Endothelial cell of umbilical vein (primary cell): ENCODE results near the gene ARHGAP29. TPM values are rescaled to one million over a fixed set of nuclear protein-coding genes. Genes with fewer than 3 reads are reported as not detected.

ENCODE experiments used
- BruUV-seq: library from RNA; stranded (reverse); fragments of 400-500 nt; replicated peaks from 2 replicates; lab custom pipeline; 2021; lab: Mats Ljungman, UMichigan
- CTCF ChIA-PET: fragments of 300-600, 350-600 bp; sonication (Branson Sonifier 250); formaldehyde crosslinking; loops from one replicate; lab custom pipeline; 2021; ENCODE audit warnings: antibody characterized with exemption, inconsistent platforms; lab: Charles Lee
- POLR2A ChIA-PET: fragments of 300-600, 350-600 bp; sonication (Branson Sonifier 250); formaldehyde crosslinking; loops from one replicate; lab custom pipeline; 2021; ENCODE audit warnings: antibody characterized with exemption, inconsistent platforms; lab: Charles Lee
- DNase-seq: peaks from one replicate; pipeline ENCODE4 v3.0.0-alpha.2; 2011; ENCODE audit warnings: low read depth, low spot score
- FAIRE-seq: peaks from 2 replicates; lab custom pipeline; 2011; peaks lifted over from hg19 to GRCh38; lab: Jason Lieb, UNC
- H2AFZ ChIP-seq: 2 replicates; pipeline ENCODE4 v1.6.0; 2012; ENCODE audit warnings: low read depth, low read length, control low read depth, inconsistent platforms
- H3K27ac ChIP-seq: 2 replicates; pipeline ENCODE4 v1.5.1; 2011; ENCODE audit warnings: low read depth, mild to moderate bottlenecking, control low read depth, low read length, moderate library complexity; ENCODE audit not compliant: insufficient read depth
- H3K27me3 ChIP-seq, 2 experiments: 2 replicates each; pipeline versions ENCODE4 v1.6.0 to v1.6.1; 2011; ENCODE audit warnings: low read length in 2 of 2, mixed read lengths in 1 of 2; ENCODE audit not compliant: control insufficient read depth in 2 of 2, insufficient read depth in 2 of 2
- H3K36me3 ChIP-seq, 2 experiments: 2 replicates in 1 of 2; 3 replicates in 1 of 2; pipeline ENCODE4 v1.5.1; 2011; ENCODE audit warnings: low read length in 2 of 2, mild to moderate bottlenecking in 1 of 2, moderate library complexity in 1 of 2; ENCODE audit not compliant: control insufficient read depth in 2 of 2, insufficient read depth in 2 of 2; ENCODE audit errors: extremely low read depth in 1 of 2
- H3K4me1 ChIP-seq: 3 replicates; pipeline ENCODE4 v1.5.1; 2011; ENCODE audit warnings: mild to moderate bottlenecking, low read length; ENCODE audit not compliant: control insufficient read depth, insufficient read depth; ENCODE audit errors: extremely low read depth
- H3K4me2 ChIP-seq: 2 replicates; pipeline ENCODE4 v1.6.1; 2011; ENCODE audit warnings: low read length, control low read depth, mixed read lengths; ENCODE audit not compliant: insufficient read depth
- H3K4me3 ChIP-seq, 3 experiments: fragments of 200-600 bp in 1 of 3; sonication (generic), shearing (Covaris generic) in 1 of 3; replicated peaks in 1 of 3; 2 replicates each; pipeline ENCODE4 v1.5.1; 2011 to 2016; ENCODE audit warnings: control low read depth in 3 of 3, low read length in 3 of 3, mild to moderate bottlenecking in 2 of 3, inconsistent platforms in 1 of 3, low read depth in 1 of 3, moderate library complexity in 1 of 3; ENCODE audit not compliant: insufficient read depth in 1 of 3
- H3K79me2 ChIP-seq: 2 replicates; pipeline ENCODE4 v1.6.0; 2012; ENCODE audit warnings: low read length, inconsistent platforms; ENCODE audit not compliant: control insufficient read depth, insufficient read depth
- H3K9ac ChIP-seq: replicated peaks from 2 replicates; pipeline ENCODE3; 2011; ENCODE audit warnings: low read length, control low read depth; ENCODE audit not compliant: insufficient read depth; ENCODE audit errors: extremely low read depth
- H3K9me1 ChIP-seq: replicated peaks from 3 replicates; pipeline ENCODE4 v1.6.0; 2011; ENCODE audit warnings: mild to moderate bottlenecking, low read length; ENCODE audit not compliant: control insufficient read depth, insufficient read depth; ENCODE audit errors: extremely low read depth
- H3K9me3 ChIP-seq: replicated peaks from 2 replicates; pipeline ENCODE4 v1.5.1; 2012; ENCODE audit warnings: low read length, inconsistent platforms; ENCODE audit not compliant: control insufficient read depth, insufficient read depth
- H4K20me1 ChIP-seq: replicated peaks from 2 replicates; pipeline ENCODE3; 2011; ENCODE audit warnings: mild to moderate bottlenecking, low read length; ENCODE audit not compliant: control insufficient read depth, insufficient read depth; ENCODE audit errors: extremely low read depth
- EZH2 ChIP-seq: IDR thresholded peaks from 2 replicates; pipeline ENCODE4 v1.6.1; 2012; ENCODE audit warnings: borderline replicate concordance, low read depth, mild to moderate bottlenecking, moderate library complexity, low read length, inconsistent platforms; ENCODE audit not compliant: severe bottlenecking
- FOS ChIP-seq: IDR thresholded peaks from 2 replicates; pipeline ENCODE4 v1.6.1; 2011; ENCODE audit warnings: mild to moderate bottlenecking, low read length, moderate library complexity, borderline replicate concordance; ENCODE audit not compliant: insufficient read depth
- GATA2 ChIP-seq: IDR thresholded peaks from 2 replicates; pipeline ENCODE4 v1.7.0; 2011; ENCODE audit warnings: low read depth, mild to moderate bottlenecking, moderate library complexity, mixed read lengths, low read length; ENCODE audit not compliant: insufficient read length, insufficient read depth
- JUN ChIP-seq: IDR thresholded peaks from 2 replicates; pipeline ENCODE4 v1.6.1; 2011; ENCODE audit warnings: borderline replicate concordance, low read depth; ENCODE audit not compliant: insufficient read length, insufficient read depth
- MYC ChIP-seq: IDR thresholded peaks from one replicate; pipeline ENCODE4 v1.6.1; 2011; ENCODE audit warnings: mild to moderate bottlenecking, low read depth, low read length
- POLR2A ChIP-seq: IDR thresholded peaks from 2 replicates; pipeline ENCODE4 v1.6.1; 2012; ENCODE audit warnings: low read depth, mild to moderate bottlenecking, control low read depth, low read length
- POLR2AphosphoS5 ChIP-seq: IDR thresholded peaks from 2 replicates; pipeline ENCODE4 v1.6.1; 2012; ENCODE audit warnings: low read depth, mild to moderate bottlenecking, control low read depth, low read length, moderate library complexity; ENCODE audit not compliant: insufficient read depth
- dilution Hi-C: fragments of 300-500 bp; cut with MboI; formaldehyde crosslinking; loops from one replicate; pipeline ENCODE4 v1.15.0; 2019; ENCODE audit warnings: low sequenced_read_pairs; ENCODE audit not compliant: extremely low pct_ligation_motif_present
- intact Hi-C: fragments of 100-400 bp; cut with micrococcal nuclease; formaldehyde crosslinking; loops from one replicate; pipeline ENCODE4 v1.10.0; 2022
- polyA plus RNA-seq, 4 experiments: library from polyadenylated mRNA; depleted of rRNA in 3 of 4; stranded (reverse) in 3 of 4; unstranded in 1 of 4; fragments of >200 nt; gene quantifications; 2 replicates each; pipeline versions ENCODE4 v1.2.1 to v1.2.3, GENCODE V29; 2011 to 2012; ENCODE audit warnings: missing spikeins in 1 of 4
- total RNA-seq: library from RNA; stranded (reverse); gene quantifications from 2 replicates; pipeline ENCODE4 v1.2.3, GENCODE V29; 2021
- TF ChIP-seq, protein P1 (sequence below), 2 donors: IDR thresholded peaks; 1 replicate in 1 of 2; 2 replicates in 1 of 2; pipeline ENCODE4 v1.5.1; 2011; ENCODE audit warnings: low read length in 2 of 2, mild to moderate bottlenecking in 2 of 2, moderate library complexity in 2 of 2, control low read depth in 1 of 2, inconsistent platforms in 1 of 2, low read depth in 1 of 2; ENCODE audit not compliant: insufficient read depth in 1 of 2; ENCODE audit errors: extremely low read depth in 1 of 2
- TF ChIP-seq, protein P2 (sequence below): IDR thresholded peaks from 2 replicates; pipeline ENCODE4 v1.6.1; 2011; ENCODE audit not compliant: insufficient read depth, insufficient read length

ARHGAP29 gene
- total and polyA plus RNA-seq, 2 donors (not counting 3 experiments of a cell fraction or from before 2014, with no cell fraction given), result 56.3 to 199 TPM

DNA sequence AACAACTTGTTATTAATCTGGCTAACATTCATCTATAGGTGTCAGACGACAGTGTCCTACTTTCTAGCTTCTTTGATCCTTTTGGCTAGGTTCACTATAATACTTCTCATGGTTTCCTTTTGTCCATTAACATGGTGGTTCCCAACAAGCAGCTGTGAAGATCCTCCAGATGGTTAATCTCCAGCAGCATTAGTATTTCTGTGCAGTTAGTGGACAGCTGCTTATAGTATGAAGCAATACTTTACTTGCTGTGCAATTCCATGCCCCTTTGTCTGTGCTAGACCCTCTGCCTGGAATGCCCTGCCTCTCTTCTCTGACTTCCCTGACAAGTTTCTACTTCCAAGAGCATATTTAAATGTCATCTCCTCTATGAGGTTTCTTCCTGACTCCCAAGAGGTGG is 41.7 kb upstream of the ARHGAP29 start:
- intact Hi-C loops (no loop called here), dilution Hi-C loops (no loop called here)
- Histone ChIP-seq H3K27me3 (no peaks in the 10 kb centered on the region), H3K4me1 (peaks cover 28% of the 10 kb centered on the region), H3K79me2 (no peaks in the 10 kb centered on the region), H3K4me2 (no peak overlapping the region), H3K9me1 (no peaks in the 10 kb centered on the region), H3K27ac (no peak overlapping the region), H4K20me1 (no peaks in the 10 kb centered on the region), H3K36me3 (no peaks in the 10 kb centered on the region), H3K4me3 (no peak overlapping the region), H2AFZ (no peak overlapping the region), H3K9ac (no peak overlapping the region), H3K9me3 (no peaks in the 10 kb centered on the region)
- FAIRE-seq, result no peak
- DNase-seq, result no peak
- BruUV-seq, result no TSS peak
- TF ChIP-seq EZH2 (no peak), FOS (no peak), POLR2A (no peak), JUN (no peak), POLR2AphosphoS5 (no peak), GATA2 (no peak), MYC (no peak)
- TF ChIP-seq, protein P1, sequence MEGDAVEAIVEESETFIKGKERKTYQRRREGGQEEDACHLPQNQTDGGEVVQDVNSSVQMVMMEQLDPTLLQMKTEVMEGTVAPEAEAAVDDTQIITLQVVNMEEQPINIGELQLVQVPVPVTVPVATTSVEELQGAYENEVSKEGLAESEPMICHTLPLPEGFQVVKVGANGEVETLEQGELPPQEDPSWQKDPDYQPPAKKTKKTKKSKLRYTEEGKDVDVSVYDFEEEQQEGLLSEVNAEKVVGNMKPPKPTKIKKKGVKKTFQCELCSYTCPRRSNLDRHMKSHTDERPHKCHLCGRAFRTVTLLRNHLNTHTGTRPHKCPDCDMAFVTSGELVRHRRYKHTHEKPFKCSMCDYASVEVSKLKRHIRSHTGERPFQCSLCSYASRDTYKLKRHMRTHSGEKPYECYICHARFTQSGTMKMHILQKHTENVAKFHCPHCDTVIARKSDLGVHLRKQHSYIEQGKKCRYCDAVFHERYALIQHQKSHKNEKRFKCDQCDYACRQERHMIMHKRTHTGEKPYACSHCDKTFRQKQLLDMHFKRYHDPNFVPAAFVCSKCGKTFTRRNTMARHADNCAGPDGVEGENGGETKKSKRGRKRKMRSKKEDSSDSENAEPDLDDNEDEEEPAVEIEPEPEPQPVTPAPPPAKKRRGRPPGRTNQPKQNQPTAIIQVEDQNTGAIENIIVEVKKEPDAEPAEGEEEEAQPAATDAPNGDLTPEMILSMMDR (IDR thresholded peaks at IDR 0.05; ENCODE audit: extremely low read depth in 1 of 2, insufficient read depth in 1 of 2, low read depth in 1 of 2, low read length in 2 of 2), result no peak
- TF ChIP-seq, protein P2, sequence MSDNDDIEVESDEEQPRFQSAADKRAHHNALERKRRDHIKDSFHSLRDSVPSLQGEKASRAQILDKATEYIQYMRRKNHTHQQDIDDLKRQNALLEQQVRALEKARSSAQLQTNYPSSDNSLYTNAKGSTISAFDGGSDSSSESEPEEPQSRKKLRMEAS, result no peak
- ChIA-PET POLR2A (no interaction called here), CTCF (interaction anchor here (0.7 kb wide), 1 partner anchor 52 kb away, joined by 3 read pairs; no protein-coding TSS in a partner anchor)
